Astrocyte (in vitro differentiated cells and primary cell): ENCODE data around the gene SLC36A1.

Experiments used
- CTCF ChIP-seq: IDR thresholded peaks from 2 replicates; pipeline ENCODE4 v1.5.1; 2011; ENCODE audit warnings: low read depth, mild to moderate bottlenecking, inconsistent platforms, low read length, moderate library complexity; ENCODE audit not compliant: insufficient read depth
- EZH2 ChIP-seq: IDR thresholded peaks from 2 replicates; pipeline ENCODE4 v1.6.1; 2012; ENCODE audit warnings: mild to moderate bottlenecking, low read length, inconsistent platforms; ENCODE audit not compliant: insufficient read depth

- TF ChIP-seq CTCF (no peak), EZH2 (no peak)
Measured at GRCh38 chr5:151449839-151450238, 2.4 kb downstream of the SLC36A1 start.
